Neural cell (in vitro differentiated cells): ENCODE data around the gene L3MBTL2. TPM values are rescaled to one million over a fixed set of nuclear protein-coding genes. Genes with fewer than 3 reads are reported as not detected.

Experiments used
- H2AFZ ChIP-seq: fragments of 200-600, 300-800 bp; sonication (generic), shearing (Covaris generic); 2 replicates; pipeline ENCODE4 v1.6.0; 2014; ENCODE audit warnings: low read depth, mild to moderate bottlenecking, antibody characterized with exemption, low read length, moderate library complexity
- H3F3A ChIP-seq: fragments of 200-600 bp; shearing (Covaris generic); 2 replicates; pipeline ENCODE4 v1.6.1; 2016; ENCODE audit warnings: mild to moderate bottlenecking, moderate library complexity, mixed read lengths, antibody characterized with exemption, low read length; ENCODE audit not compliant: insufficient read depth, poor library complexity, severe bottlenecking
- H3K27ac ChIP-seq: fragments of 200-600, 300-800 bp; sonication (generic), shearing (Covaris generic); 2 replicates; pipeline ENCODE4 v1.5.1; 2014; ENCODE audit warnings: mild to moderate bottlenecking, low read length, moderate library complexity
- H3K27me3 ChIP-seq: fragments of 300-800, 200-600 bp; sonication (generic), shearing (Covaris generic); 2 replicates; pipeline ENCODE4 v1.6.0; 2014; ENCODE audit warnings: mild to moderate bottlenecking, low read depth, low read length, moderate library complexity; ENCODE audit not compliant: insufficient read depth
- H3K36me3 ChIP-seq: fragments of 300-800, 200-600 bp; sonication (generic), shearing (Covaris generic); 2 replicates; pipeline ENCODE4 v1.5.1; 2014; ENCODE audit warnings: mild to moderate bottlenecking, antibody characterized with exemption, low read length, moderate library complexity; ENCODE audit not compliant: insufficient read depth
- H3K4me2 ChIP-seq: fragments of 300-800, 200-600 bp; sonication (generic), shearing (Covaris generic); 2 replicates; pipeline ENCODE4 v1.6.0; 2014; ENCODE audit warnings: mild to moderate bottlenecking, low read length
- H3K4me3 ChIP-seq: fragments of 300-800, 200-600 bp; sonication (generic), shearing (Covaris generic); 2 replicates; pipeline ENCODE4 v1.5.1; 2014; ENCODE audit warnings: mild to moderate bottlenecking, low read length, moderate library complexity
- H3K79me2 ChIP-seq: fragments of 200-600 bp; shearing (Covaris generic); replicated peaks from 2 replicates; pipeline ENCODE4 v1.6.0; 2014; ENCODE audit warnings: mild to moderate bottlenecking, low read length, moderate library complexity; ENCODE audit not compliant: insufficient read depth
- H3K9ac ChIP-seq: fragments of 300-800, 200-600 bp; sonication (generic), shearing (Covaris generic); 2 replicates; pipeline ENCODE4 v1.6.1; 2016; ENCODE audit warnings: mild to moderate bottlenecking, low read length, mixed read lengths
- H3K9me2 ChIP-seq: fragments of 200-600 bp; shearing (Covaris generic); 2 replicates; pipeline ENCODE4 v1.6.1; 2016; ENCODE audit warnings: mild to moderate bottlenecking, low read length, mixed read lengths; ENCODE audit not compliant: insufficient read depth
- H3K9me3 ChIP-seq: fragments of 200-600, 300-800 bp; sonication (generic), shearing (Covaris generic); 2 replicates; pipeline ENCODE4 v1.6.1; 2016; ENCODE audit warnings: mild to moderate bottlenecking, mixed run types, low read length, moderate library complexity, mixed read lengths
- H4K20me1 ChIP-seq: fragments of 200-600 bp; shearing (Covaris generic); 2 replicates; pipeline ENCODE4 v1.6.1; 2016; ENCODE audit warnings: mild to moderate bottlenecking, mixed run types; ENCODE audit not compliant: insufficient read depth
- CTCF ChIP-seq: fragments of 450-650 bp; IDR thresholded peaks from 2 replicates; pipeline ENCODE4 v1.5.1; 2014; ENCODE audit warnings: antibody characterized with exemption, mild to moderate bottlenecking, moderate library complexity; ENCODE audit not compliant: poor library complexity, severe bottlenecking
- EP300 ChIP-seq: fragments of 450-650 bp; conservative IDR thresholded peaks from 2 replicates; pipeline ENCODE4 v1.6.1; 2014; ENCODE audit warnings: antibody characterized with exemption, mild to moderate bottlenecking, moderate library complexity; ENCODE audit not compliant: poor library complexity, severe bottlenecking
- EZH2 ChIP-seq: fragments of 200-600, 300-800 bp; shearing (Covaris generic), sonication (generic); IDR thresholded peaks from 2 replicates; pipeline ENCODE4 v1.6.1; 2014; ENCODE audit warnings: antibody characterized with exemption, low read length, borderline replicate concordance, mild to moderate bottlenecking; ENCODE audit not compliant: insufficient read depth, poor library complexity, severe bottlenecking
- MXI1 ChIP-seq: fragments of 450-650 bp; conservative IDR thresholded peaks from 2 replicates; pipeline ENCODE4 v1.6.1; 2014; ENCODE audit warnings: antibody characterized with exemption, mild to moderate bottlenecking; ENCODE audit not compliant: poor library complexity, severe bottlenecking
- POLR2AphosphoS5 ChIP-seq: IDR thresholded peaks from 2 replicates; pipeline ENCODE4 v1.6.1; 2012
- RAD21 ChIP-seq: fragments of 450-650 bp; conservative IDR thresholded peaks from 2 replicates; pipeline ENCODE4 v1.6.1; 2014; ENCODE audit warnings: antibody characterized with exemption, mild to moderate bottlenecking, moderate library complexity
- REST ChIP-seq: IDR thresholded peaks from 2 replicates; pipeline ENCODE4 v1.6.1; 2012; ENCODE audit warnings: borderline replicate concordance
- SMC3 ChIP-seq: fragments of 450-650 bp; conservative IDR thresholded peaks from 2 replicates; pipeline ENCODE4 v1.6.1; 2014; ENCODE audit warnings: antibody characterized with exemption, mild to moderate bottlenecking, moderate library complexity; ENCODE audit not compliant: poor library complexity
- TAF1 ChIP-seq: IDR thresholded peaks from 2 replicates; pipeline ENCODE4 v1.6.1; 2012; ENCODE audit warnings: low read depth
- polyA plus RNA-seq: library from polyadenylated mRNA; depleted of rRNA; stranded (reverse); fragments of >200 nt; gene quantifications from 2 replicates; pipeline ENCODE4 v1.2.3, GENCODE V29; 2014

Gene L3MBTL2
- polyA plus RNA-seq, 1 donor from 2014 or later: 32.5 TPM

DNA sequence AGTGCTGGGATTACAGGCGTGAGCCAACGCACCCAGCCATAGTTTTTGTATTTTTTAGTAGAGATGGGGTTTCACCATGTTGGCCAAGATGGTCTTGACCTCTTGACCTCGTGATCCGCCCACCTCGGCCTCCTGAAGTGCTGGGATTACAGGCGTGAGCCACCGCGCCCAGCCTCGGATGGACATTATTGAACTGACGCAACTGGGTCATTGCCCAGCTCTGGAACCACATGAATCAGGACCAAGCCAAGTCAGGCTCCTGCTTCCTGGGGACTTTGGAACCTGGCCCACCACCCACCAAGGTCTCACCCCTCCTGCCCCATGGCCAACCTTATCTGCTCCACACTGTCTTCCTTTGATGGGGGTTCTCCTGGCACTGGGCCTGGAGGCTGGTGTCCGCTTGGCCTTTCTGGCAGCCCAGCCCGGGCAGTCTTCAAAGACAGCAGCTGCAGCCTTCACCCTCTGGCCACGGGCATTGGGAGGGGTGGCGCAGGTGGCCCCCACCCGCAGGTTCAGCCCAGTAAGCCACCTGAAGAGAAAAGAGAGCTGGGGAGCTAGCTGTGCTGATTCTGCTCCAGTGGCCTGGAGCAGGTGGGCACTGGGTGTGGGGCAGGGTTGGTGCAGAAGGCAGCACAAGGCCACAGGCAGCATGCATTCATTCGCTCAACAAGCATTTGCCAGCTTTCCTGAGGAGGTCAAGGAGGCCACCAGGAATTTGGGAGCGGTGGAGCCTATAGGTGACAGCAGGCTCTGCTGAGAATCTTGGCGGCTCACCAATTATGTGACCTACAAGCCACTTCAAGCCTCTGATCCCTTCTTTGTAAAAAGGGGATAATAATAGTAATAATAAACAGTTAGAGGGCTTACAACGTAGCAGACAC, 29.9 kb downstream of the L3MBTL2 start:
- Histone ChIP-seq H3K9ac (no peak overlapping the region), H3K4me3 (no peak overlapping the region), H2AFZ (no peak overlapping the region), H3K9me2 (no peaks in the 10 kb centered on the region), H3K27ac (no peak overlapping the region), H4K20me1 (no peaks in the 10 kb centered on the region), H3K36me3 (no peaks in the 10 kb centered on the region), H3K79me2 (no peaks in the 10 kb centered on the region), H3K9me3 (no peaks in the 10 kb centered on the region), H3F3A (no peaks in the 10 kb centered on the region), H3K27me3 (no peaks in the 10 kb centered on the region), H3K4me2 (no peak overlapping the region)
- TF ChIP-seq EP300 (no peak), POLR2AphosphoS5 (no peak), TAF1 (no peak), RAD21 (no peak), REST (no peak), CTCF (no peak), SMC3 (no peak), MXI1 (no peak), EZH2 (no peak)

- H3K9me2 ChIP-seq: no peaks in the 10 kb centered on the region
- no peaks in the 10 kb centered on the region for H4K20me1 ChIP-seq
- H3K27ac ChIP-seq: no peak overlapping the region
- no peaks in the 10 kb centered on the region for H3F3A ChIP-seq
- H3K4me3 ChIP-seq: no peak overlapping the region
- H3K79me2 ChIP-seq: no peaks in the 10 kb centered on the region
- H3K9ac ChIP-seq: no peak overlapping the region
- no peak overlapping the region for H2AFZ ChIP-seq
- no peaks in the 10 kb centered on the region for H3K27me3 ChIP-seq
- no peaks in the 10 kb centered on the region for H3K9me3 ChIP-seq
- no peak for TF ChIP-seq SMC3
- no peak for TF ChIP-seq MXI1
- no peak for TF ChIP-seq EP300
- TF ChIP-seq CTCF: no peak
- no peak for TF ChIP-seq TAF1
- no peak for TF ChIP-seq RAD21
- no peak for TF ChIP-seq REST
- no peak for TF ChIP-seq EZH2
- TF ChIP-seq POLR2AphosphoS5: no peak
- H3K4me2 ChIP-seq: no peak overlapping the region
- H3K36me3 ChIP-seq: no peaks in the 10 kb centered on the region
These were observed 32.1 kb downstream of the L3MBTL2 start for GRCh38 chr22:41237036-41237706.
